Small intestine (tissue), 7 donors: ENCODE measurements around the gene CFAP210. TPM values are rescaled to one million over a fixed set of nuclear protein-coding genes. Genes with fewer than 3 reads are reported as not detected.

Experiments used
- DNase-seq, 2 donors: peaks; one replicate each; pipeline versions ENCODE4 v3.0.0 to v3.0.0-alpha.2; 2013
- FAIRE-seq: peaks from 2 replicates; lab custom pipeline; 2012; peaks lifted over from hg19 to GRCh38; lab: Jason Lieb, UNC
- H3K27ac ChIP-seq, 3 donors: one replicate each; pipeline ENCODE4 v1.5.1; 2013; ENCODE audit warnings: low read length in 2 of 3, mild to moderate bottlenecking in 2 of 3, control low read depth in 1 of 3, inconsistent platforms in 1 of 3, low read depth in 1 of 3, moderate library complexity in 1 of 3
- H3K27me3 ChIP-seq, 3 donors: one replicate each; pipeline ENCODE4 v1.6.1; 2013; ENCODE audit warnings: low read length in 3 of 3, inconsistent platforms in 1 of 3; ENCODE audit not compliant: control insufficient read depth in 3 of 3, insufficient read depth in 3 of 3
- H3K36me3 ChIP-seq, 3 donors: one replicate each; pipeline ENCODE4 v1.6.1; 2013; ENCODE audit warnings: low read length in 3 of 3, inconsistent platforms in 1 of 3, low read depth in 1 of 3, mild to moderate bottlenecking in 1 of 3, moderate library complexity in 1 of 3; ENCODE audit not compliant: control insufficient read depth in 3 of 3, insufficient read depth in 2 of 3
- H3K4me1 ChIP-seq, 3 donors: one replicate each; pipeline ENCODE4 v1.6.1; 2013; ENCODE audit warnings: low read length in 2 of 3, inconsistent platforms in 1 of 3, low read depth in 1 of 3, mild to moderate bottlenecking in 1 of 3, moderate library complexity in 1 of 3; ENCODE audit not compliant: control insufficient read depth in 3 of 3, insufficient read depth in 2 of 3
- H3K4me3 ChIP-seq, 3 donors: one replicate each; pipeline ENCODE4 v1.5.1; 2013; ENCODE audit warnings: low read length in 3 of 3, control low read depth in 1 of 3, inconsistent platforms in 1 of 3, low read depth in 1 of 3, mild to moderate bottlenecking in 1 of 3, moderate library complexity in 1 of 3
- H3K9me3 ChIP-seq, 2 donors: one replicate each; pipeline ENCODE4 v1.6.1; 2013; ENCODE audit warnings: low read depth in 1 of 2, low read length in 1 of 2; ENCODE audit not compliant: control insufficient read depth in 2 of 2, insufficient read depth in 1 of 2
- WGBS, 3 donors: extraction: QIAGEN DNeasy Blood & Tissue Kit; methylation state at CpG; one replicate each; pipeline ENCODE4 v1.1.7; 2013; 5-methylcytosine and 5-hydroxymethylcytosine counted together
- polyA plus RNA-seq, 4 donors: library from polyadenylated mRNA; stranded (reverse) in 3 of 4; unstranded in 1 of 4; fragments of 200-250 nt in 3 of 4; fragments of 120-200 nt in 1 of 4; gene quantifications; one replicate each; pipeline versions ENCODE4 v1.2.1 to v1.2.3, GENCODE V29; 2013
- donor health status: healthy with polysubstance abuse.
- donor health status: control.
- donor health status: control.
- donor health status: Bipolar disorder and iron deficiency.
- donor health status: healthy.

The CFAP210 gene
- polyA plus RNA-seq, 4 donors: 0.09 to 0.27 TPM; not detected in 2

GRCh38 chr2:169676850-169677249, 17.4 kb downstream of the CFAP210 start:
- DNase-seq (no peak), FAIRE-seq (no peak)
- no peaks in the 10 kb centered on the region for H3K27me3 ChIP-seq
- no peaks in the 10 kb centered on the region for H3K36me3 ChIP-seq
- H3K4me1 ChIP-seq: no peaks in the 10 kb centered on the region
- no peaks in the 10 kb centered on the region for H3K9me3 ChIP-seq
- no peak overlapping the region for H3K4me3 ChIP-seq
- 90 to 91% (median 91%) methylated on average over 6 of the region's 6 CpGs for WGBS, 3 donors
- H3K27ac ChIP-seq: no peak overlapping the region

- no peak for DNase-seq
- no peaks in the 10 kb centered on the region for H3K9me3 ChIP-seq
- 55 to 66% (median 63%) methylated on average over 3 of the region's 3 CpGs for WGBS, 3 donors
- no peaks in the 10 kb centered on the region for H3K36me3 ChIP-seq
- H3K4me1 ChIP-seq: no peaks in the 10 kb centered on the region
- no peak overlapping the region for H3K4me3 ChIP-seq
- no peaks in the 10 kb centered on the region for H3K27me3 ChIP-seq
- H3K27ac ChIP-seq: no peak overlapping the region
- no peak for FAIRE-seq
Measured at GRCh38 chr2:169676357-169676756, 17.8 kb downstream of the CFAP210 start.

- Histone ChIP-seq H3K27ac (no peak overlapping the region), H3K4me1 (no peaks in the 10 kb centered on the region), H3K27me3 (no peaks in the 10 kb centered on the region), H3K36me3 (no peaks in the 10 kb centered on the region), H3K4me3 (no peak overlapping the region), H3K9me3 (no peaks in the 10 kb centered on the region)
- DNase-seq (no peak), FAIRE-seq (no peak)
- WGBS, 3 donors: 90 to 97% (median 94%) methylated on average over 2 of the region's 2 CpGs
Measured at GRCh38 chr2:169673921-169674320, 20.3 kb downstream of the CFAP210 start.

GRCh38 chr2:169673106-169673505, 21.1 kb downstream of the CFAP210 start:
- H3K4me3 ChIP-seq: no peak overlapping the region
- FAIRE-seq (no peak), DNase-seq (no peak)
- no peaks in the 10 kb centered on the region for H3K27me3 ChIP-seq
- no peaks in the 10 kb centered on the region for H3K9me3 ChIP-seq
- WGBS, 3 donors: 58 to 86% (median 75%) methylated on average over 3 of the region's 3 CpGs
- H3K27ac ChIP-seq: no peak overlapping the region
- no peaks in the 10 kb centered on the region for H3K36me3 ChIP-seq
- H3K4me1 ChIP-seq: no peaks in the 10 kb centered on the region

GRCh38 chr2:169672406-169672805, 21.8 kb downstream of the CFAP210 start:
- no peaks in the 10 kb centered on the region for H3K4me1 ChIP-seq
- H3K36me3 ChIP-seq: no peaks in the 10 kb centered on the region
- FAIRE-seq (no peak), DNase-seq (no peak)
- no peaks in the 10 kb centered on the region for H3K27me3 ChIP-seq
- 75 to 86% (median 85%) methylated on average over 6 of the region's 6 CpGs for WGBS, 3 donors
- H3K4me3 ChIP-seq: no peak overlapping the region
- H3K27ac ChIP-seq: no peak overlapping the region
- no peaks in the 10 kb centered on the region for H3K9me3 ChIP-seq

GRCh38 chr2:169670937-169671336, 23.3 kb downstream of the CFAP210 start:
- H3K27me3 ChIP-seq: peaks cover 0 to 2% (median 0%) of the 10 kb centered on the region in 3 donors
- no peak for DNase-seq
- FAIRE-seq: no peak
- no peak overlapping the region for H3K27ac ChIP-seq
- no peaks in the 10 kb centered on the region for H3K4me1 ChIP-seq
- H3K9me3 ChIP-seq: no peaks in the 10 kb centered on the region
- WGBS, 3 donors: 91 to 98% (median 96%) methylated on average over 4 of the region's 4 CpGs
- no peak overlapping the region for H3K4me3 ChIP-seq
- H3K36me3 ChIP-seq: no peaks in the 10 kb centered on the region

GRCh38 chr2:169670215-169670651, 24.0 kb downstream of the CFAP210 start:
- 55 to 65% (median 57%) methylated on average over 2 of the region's 2 CpGs for whole genome bisulfite sequencing, 3 donors
- DNase-seq (no peak), FAIRE-seq (no peak)
- H3K27ac ChIP-seq: no peak overlapping the region
- H3K9me3 ChIP-seq: no peaks in the 10 kb centered on the region
- H3K27me3 ChIP-seq: peaks cover 0 to 2% (median 0%) of the 10 kb centered on the region in 3 donors
- no peaks in the 10 kb centered on the region for H3K36me3 ChIP-seq
- no peak overlapping the region for H3K4me3 ChIP-seq
- no peaks in the 10 kb centered on the region for H3K4me1 ChIP-seq

GRCh38 chr2:169667583-169667982, 26.6 kb downstream of the CFAP210 start:
- DNase-seq: no peak
- no peak overlapping the region for H3K4me3 ChIP-seq
- no peak for FAIRE-seq
- 18 to 28% (median 24%) methylated on average over 2 of the region's 2 CpGs for WGBS, 3 donors
- no peak overlapping the region for H3K27ac ChIP-seq
- H3K27me3 ChIP-seq: peaks cover 0 to 2% (median 0%) of the 10 kb centered on the region in 3 donors
- no peaks in the 10 kb centered on the region for H3K9me3 ChIP-seq
- no peaks in the 10 kb centered on the region for H3K4me1 ChIP-seq
- H3K36me3 ChIP-seq: no peaks in the 10 kb centered on the region
